Adrenal gland (tissue), 5 donors: ENCODE measurements around the gene PTGES2.

Experiments
- POLR2A ChIP-seq, 2 donors: fragments of 450-650 bp; IDR thresholded peaks; one replicate each; pipeline ENCODE4 v1.6.1; 2017; ENCODE audit warnings: antibody characterized with exemption in 2 of 2, mild to moderate bottlenecking in 2 of 2, moderate library complexity in 1 of 2
- TF ChIP-seq, protein P1 (sequence below), 6 experiments: fragments of 450-650 bp in 4 of 6; fragments of 200-600 bp in 2 of 6; sonication (generic) in 1 of 6; IDR thresholded peaks; 1 replicate in 5 of 6; 2 replicates in 1 of 6; pipeline versions ENCODE4 v1.5.1 to v1.8.0; 2016 to 2021; ENCODE audit warnings: antibody characterized with exemption in 6 of 6, mild to moderate bottlenecking in 2 of 6, moderate library complexity in 1 of 6
- donor health status: DM: no; HTN: no; CAD: no.

DNA sequence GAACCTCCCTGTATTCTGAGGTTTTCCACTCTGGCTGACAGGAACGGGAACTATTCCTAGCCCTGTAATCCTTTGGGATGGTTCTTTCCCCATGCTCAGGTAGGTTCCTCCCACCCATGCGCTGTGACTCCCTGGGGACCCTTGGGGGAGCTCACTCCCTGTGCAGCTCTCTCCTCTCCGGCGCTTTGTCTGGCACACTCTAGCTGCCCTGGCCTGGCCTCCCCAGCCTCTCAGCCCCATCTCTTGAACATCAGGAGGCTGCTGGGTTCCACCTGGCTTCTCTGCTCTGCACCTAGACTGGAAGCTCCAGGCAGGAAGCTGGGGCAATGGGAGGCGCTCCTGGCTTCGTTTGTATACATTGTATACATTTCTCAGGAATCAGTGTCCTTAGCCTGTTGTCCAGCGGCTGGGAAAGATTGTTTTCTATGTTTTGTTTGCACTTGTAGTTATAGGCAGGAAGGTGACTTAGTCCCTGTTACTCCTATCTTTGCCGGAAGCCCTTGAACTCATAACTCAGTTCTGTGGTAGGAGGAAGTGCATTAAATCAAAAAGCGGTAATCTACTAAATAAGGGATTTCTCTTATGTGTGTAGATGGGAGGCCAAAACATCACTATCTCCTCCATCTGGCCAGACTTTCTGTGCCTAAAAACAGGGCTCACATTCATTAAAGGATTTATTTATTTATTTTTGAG, 39.1 kb downstream of the PTGES2 start:
- TF ChIP-seq, protein P1, sequence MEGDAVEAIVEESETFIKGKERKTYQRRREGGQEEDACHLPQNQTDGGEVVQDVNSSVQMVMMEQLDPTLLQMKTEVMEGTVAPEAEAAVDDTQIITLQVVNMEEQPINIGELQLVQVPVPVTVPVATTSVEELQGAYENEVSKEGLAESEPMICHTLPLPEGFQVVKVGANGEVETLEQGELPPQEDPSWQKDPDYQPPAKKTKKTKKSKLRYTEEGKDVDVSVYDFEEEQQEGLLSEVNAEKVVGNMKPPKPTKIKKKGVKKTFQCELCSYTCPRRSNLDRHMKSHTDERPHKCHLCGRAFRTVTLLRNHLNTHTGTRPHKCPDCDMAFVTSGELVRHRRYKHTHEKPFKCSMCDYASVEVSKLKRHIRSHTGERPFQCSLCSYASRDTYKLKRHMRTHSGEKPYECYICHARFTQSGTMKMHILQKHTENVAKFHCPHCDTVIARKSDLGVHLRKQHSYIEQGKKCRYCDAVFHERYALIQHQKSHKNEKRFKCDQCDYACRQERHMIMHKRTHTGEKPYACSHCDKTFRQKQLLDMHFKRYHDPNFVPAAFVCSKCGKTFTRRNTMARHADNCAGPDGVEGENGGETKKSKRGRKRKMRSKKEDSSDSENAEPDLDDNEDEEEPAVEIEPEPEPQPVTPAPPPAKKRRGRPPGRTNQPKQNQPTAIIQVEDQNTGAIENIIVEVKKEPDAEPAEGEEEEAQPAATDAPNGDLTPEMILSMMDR (IDR thresholded peaks at IDR 0.05), result no peak
- no peak for TF ChIP-seq POLR2A (IDR thresholded peaks at IDR 0.05)
